HFFc6 (cell line): ENCODE data around the gene LENG9. TPM values are rescaled to one million over a fixed set of nuclear protein-coding genes. Genes with fewer than 3 reads are reported as not detected.

Experiments
- DNase-seq: peaks from one replicate; pipeline ENCODE4 v3.0.0-alpha.2; 2018
- H3K27ac Mint-ChIP-seq: 2 replicates; pipeline ENCODE4 v1.8.0; 2020; ENCODE audit warnings: mild to moderate bottlenecking, mixed read lengths
- H3K27me3 Mint-ChIP-seq: 2 replicates; pipeline ENCODE4 v1.8.0; 2021; ENCODE audit warnings: mild to moderate bottlenecking, moderate library complexity, mixed read lengths; ENCODE audit not compliant: insufficient read depth
- H3K36me3 Mint-ChIP-seq: 2 replicates; pipeline ENCODE4 v1.8.0; 2021; ENCODE audit warnings: low read depth, mixed read lengths
- H3K4me1 Mint-ChIP-seq: 2 replicates; pipeline ENCODE4 v1.8.0; 2020; ENCODE audit warnings: low read depth, mixed read lengths
- H3K4me3 Mint-ChIP-seq: 2 replicates; pipeline ENCODE4 v1.8.0; 2020; ENCODE audit warnings: mild to moderate bottlenecking, moderate library complexity, mixed read lengths
- H3K9me3 Mint-ChIP-seq: 2 replicates; pipeline ENCODE4 v1.8.0; 2020; ENCODE audit warnings: mild to moderate bottlenecking, mixed read lengths
- total RNA-seq, 6 experiments: library from RNA; stranded (reverse); fragmentation: NEBNext Ultra II Directional; extraction: Animal tissue kit (Norgen Biotek cat#: 25700); gene quantifications; 2 replicates in 1 of 6; 3 replicates in 5 of 6; pipeline ENCODE4 v1.2.3, GENCODE V29; 2021
- TF ChIP-seq, protein P1 (sequence below): fragments of 200-600 bp; sonication (generic); IDR thresholded peaks from 2 replicates; pipeline ENCODE4 v1.5.0; 2021; ENCODE audit warnings: antibody characterized with exemption, mild to moderate bottlenecking

The LENG9 gene
- total RNA-seq, 6 experiments from 2014 or later, result 3.0 to 4.0 (median 3.6) TPM

DNA sequence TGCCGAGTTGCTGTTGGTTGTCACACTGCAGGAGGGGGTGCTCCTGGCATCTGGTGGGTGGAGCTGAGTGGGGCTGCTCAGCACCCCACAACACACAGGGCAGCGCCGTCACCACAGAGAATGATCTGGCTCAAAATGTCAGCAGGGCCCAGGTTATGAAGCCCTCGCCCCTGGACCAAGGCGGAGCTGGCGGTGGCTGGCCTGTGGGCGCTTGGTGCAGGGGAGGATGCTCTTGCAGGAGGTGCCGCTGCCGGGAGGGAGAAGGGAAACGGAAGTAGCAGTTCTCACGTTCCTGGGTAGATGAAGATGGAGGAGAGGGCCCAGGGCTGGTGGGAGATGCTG, 28.7 kb downstream of the LENG9 start:
- H3K4me1 Mint-ChIP-seq, result no peaks in the 10 kb centered on the region; the same call in 1 of the 2 replicates
- DNase-seq, result no peak
- TF ChIP-seq, protein P1, sequence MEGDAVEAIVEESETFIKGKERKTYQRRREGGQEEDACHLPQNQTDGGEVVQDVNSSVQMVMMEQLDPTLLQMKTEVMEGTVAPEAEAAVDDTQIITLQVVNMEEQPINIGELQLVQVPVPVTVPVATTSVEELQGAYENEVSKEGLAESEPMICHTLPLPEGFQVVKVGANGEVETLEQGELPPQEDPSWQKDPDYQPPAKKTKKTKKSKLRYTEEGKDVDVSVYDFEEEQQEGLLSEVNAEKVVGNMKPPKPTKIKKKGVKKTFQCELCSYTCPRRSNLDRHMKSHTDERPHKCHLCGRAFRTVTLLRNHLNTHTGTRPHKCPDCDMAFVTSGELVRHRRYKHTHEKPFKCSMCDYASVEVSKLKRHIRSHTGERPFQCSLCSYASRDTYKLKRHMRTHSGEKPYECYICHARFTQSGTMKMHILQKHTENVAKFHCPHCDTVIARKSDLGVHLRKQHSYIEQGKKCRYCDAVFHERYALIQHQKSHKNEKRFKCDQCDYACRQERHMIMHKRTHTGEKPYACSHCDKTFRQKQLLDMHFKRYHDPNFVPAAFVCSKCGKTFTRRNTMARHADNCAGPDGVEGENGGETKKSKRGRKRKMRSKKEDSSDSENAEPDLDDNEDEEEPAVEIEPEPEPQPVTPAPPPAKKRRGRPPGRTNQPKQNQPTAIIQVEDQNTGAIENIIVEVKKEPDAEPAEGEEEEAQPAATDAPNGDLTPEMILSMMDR, result no peak
- no peak overlapping the region for H3K4me3 Mint-ChIP-seq
- no peak overlapping the region for H3K27ac Mint-ChIP-seq
- no peaks in the 10 kb centered on the region for H3K36me3 Mint-ChIP-seq
- peaks cover 9% of the 10 kb centered on the region for H3K27me3 Mint-ChIP-seq
- H3K9me3 Mint-ChIP-seq, result no peaks in the 10 kb centered on the region

DNA sequence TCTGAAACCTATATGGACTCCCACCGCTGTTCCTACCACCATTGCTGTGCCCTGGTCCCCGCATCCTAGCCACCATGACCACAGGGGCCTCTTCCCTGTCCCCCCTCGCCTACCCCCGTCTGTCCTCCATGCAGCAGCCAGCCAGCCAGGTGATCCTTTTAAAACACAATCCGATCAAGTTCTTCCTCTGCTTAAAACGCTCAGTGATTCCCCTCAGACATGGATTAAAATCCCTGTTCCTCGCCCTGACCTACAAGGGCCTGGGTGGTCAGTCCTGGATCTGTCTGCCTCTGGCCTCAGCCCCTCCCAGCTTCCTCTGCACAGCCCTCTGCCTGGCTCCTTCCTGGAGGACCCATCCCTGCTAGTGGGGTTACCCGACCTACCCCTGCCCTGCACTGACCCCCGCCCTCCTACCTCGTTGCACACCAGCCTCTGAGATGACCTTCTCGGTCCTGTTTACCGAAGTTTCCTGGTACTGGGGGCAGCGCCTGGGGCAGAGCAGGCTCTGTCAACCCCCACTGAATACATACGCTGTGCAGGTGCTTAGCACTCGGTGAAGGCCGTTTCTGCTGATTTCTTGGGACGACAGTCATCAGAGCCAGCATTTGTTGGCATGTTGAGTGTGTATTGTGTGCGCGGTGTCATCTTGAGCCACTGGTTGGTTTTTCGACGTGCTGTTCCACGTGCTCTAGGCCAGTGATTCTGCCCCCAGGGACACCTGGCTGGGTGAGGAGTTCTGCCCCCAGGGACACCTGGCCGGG, 29.3 kb downstream of the LENG9 start:
- no peaks in the 10 kb centered on the region; the same call in 1 of the 2 replicates for H3K4me1 Mint-ChIP-seq
- peaks cover 11% of the 10 kb centered on the region for H3K27me3 Mint-ChIP-seq
- H3K9me3 Mint-ChIP-seq, result no peaks in the 10 kb centered on the region
- no peak for DNase-seq
- no peaks in the 10 kb centered on the region for H3K36me3 Mint-ChIP-seq
- no peak overlapping the region for H3K27ac Mint-ChIP-seq
- no peak overlapping the region for H3K4me3 Mint-ChIP-seq
- TF ChIP-seq, protein P1, result no peak

DNA sequence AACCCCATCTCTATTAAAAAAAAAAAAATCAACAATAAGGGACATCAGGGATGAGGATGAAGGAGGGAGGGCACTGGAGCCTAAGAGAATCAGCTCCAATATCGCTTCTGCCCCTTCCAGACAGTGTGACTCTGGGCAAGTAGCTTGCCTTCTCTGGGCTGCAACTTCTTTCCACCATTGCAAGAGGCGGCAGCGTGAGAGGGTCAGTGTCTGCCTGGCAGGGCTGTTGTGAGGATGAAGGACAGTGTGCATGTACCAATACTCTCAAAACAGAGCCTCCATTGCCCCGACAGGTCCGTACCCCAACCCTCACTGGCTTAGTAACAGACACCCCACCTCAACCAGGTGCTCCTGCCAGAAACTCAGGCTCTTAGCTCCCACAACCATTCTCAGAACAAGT, 29.9 kb downstream of the LENG9 start:
- Mint-ChIP-seq H3K27me3 (peaks cover 14% of the 10 kb centered on the region), H3K4me3 (no peak overlapping the region), H3K27ac (no peak overlapping the region), H3K4me1 (no peaks in the 10 kb centered on the region; the same call in 1 of the 2 replicates), H3K36me3 (no peaks in the 10 kb centered on the region), H3K9me3 (no peaks in the 10 kb centered on the region)
- TF ChIP-seq, protein P1, result no peak
- DNase-seq, result no peak

DNA sequence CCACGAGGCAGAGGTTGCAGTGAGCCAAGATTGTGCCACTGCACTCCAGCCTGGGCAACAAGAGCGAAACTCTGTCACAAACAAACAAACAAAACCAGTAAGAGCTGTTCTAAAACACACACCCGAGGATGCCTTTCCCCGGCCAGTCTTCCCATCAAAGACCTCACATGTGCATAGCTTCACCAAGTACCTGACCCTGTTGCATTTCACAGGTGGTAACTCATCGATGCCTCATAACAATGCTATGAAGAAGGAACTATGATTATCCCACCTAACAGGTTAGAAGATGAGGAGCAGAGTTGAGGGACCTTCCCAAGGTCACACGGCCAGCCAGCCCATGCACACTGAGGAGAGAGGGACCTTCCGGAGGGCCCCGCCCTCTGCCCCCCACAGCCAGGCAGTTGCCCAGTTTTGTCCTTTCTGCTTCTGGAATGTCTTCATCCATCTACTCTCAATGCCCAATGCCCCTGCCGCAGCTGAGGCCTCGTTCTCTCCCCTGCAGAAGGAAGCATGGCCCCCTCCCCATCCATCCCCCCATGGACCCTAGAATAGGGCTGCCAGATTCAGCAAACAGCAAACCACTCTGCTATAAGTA, 31.3 kb downstream of the LENG9 start:
- Mint-ChIP-seq H3K4me3 (no peak overlapping the region), H3K36me3 (no peaks in the 10 kb centered on the region), H3K27ac (no peak overlapping the region), H3K27me3 (peaks cover 13% of the 10 kb centered on the region), H3K9me3 (no peaks in the 10 kb centered on the region), H3K4me1 (no peaks in the 10 kb centered on the region; the same call in 1 of the 2 replicates)
- TF ChIP-seq, protein P1, result no peak
- DNase-seq, result no peak

DNA sequence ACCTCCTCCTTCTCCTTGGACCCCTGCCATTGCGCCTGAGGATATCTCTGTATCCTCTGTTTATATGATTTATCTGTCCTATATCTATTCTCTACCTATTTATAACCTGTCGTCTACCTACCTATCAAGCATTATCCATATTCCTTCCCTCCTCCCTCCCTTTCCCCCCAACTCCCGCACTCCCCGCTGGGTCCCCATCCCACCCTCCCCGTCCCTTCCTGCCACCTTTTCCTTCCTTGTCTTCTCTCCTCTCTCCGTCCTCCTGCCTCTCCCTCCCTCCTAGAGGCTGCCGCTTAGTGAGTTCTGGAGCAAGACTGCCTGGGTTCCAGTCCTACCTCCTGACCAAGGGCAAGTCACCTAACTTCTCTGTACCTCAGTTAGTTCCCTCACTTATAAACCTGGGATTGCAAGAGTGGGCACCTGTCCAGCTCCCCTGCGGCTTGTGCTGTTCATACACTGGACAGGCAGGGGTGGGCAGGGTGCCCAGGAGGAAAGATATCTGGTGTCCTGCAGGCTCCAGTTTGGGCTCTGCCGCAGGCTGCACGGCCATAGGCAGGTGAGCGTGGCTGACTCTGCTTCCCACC, 32.2 kb downstream of the LENG9 start:
- Mint-ChIP-seq H3K36me3 (no peaks in the 10 kb centered on the region), H3K27ac (no peak overlapping the region), H3K4me3 (no peak overlapping the region), H3K9me3 (no peaks in the 10 kb centered on the region), H3K4me1 (no peaks in the 10 kb centered on the region; the same call in 1 of the 2 replicates), H3K27me3 (peaks cover 16% of the 10 kb centered on the region)
- no peak for DNase-seq
- TF ChIP-seq, protein P1, result 0 out of 2 replicates have a peak, but pooled peaks have one; percentile 2
